Mesenchymal stem cell (in vitro differentiated cells and primary cell): Measurements from ENCODE around the gene MPP2.

Experiments used
- DNase-seq: peaks from one replicate; pipeline ENCODE4 v3.0.0-alpha.2; 2013
- H2AFZ ChIP-seq: one replicate; pipeline ENCODE4 v1.6.1; 2013; ENCODE audit warnings: low read depth, mild to moderate bottlenecking, control low read depth, inconsistent platforms, low read length, moderate library complexity
- H2AK5ac ChIP-seq: 2 replicates; pipeline ENCODE4 v1.6.1; 2013; ENCODE audit warnings: low read length, moderate library complexity, mild to moderate bottlenecking, inconsistent platforms; ENCODE audit not compliant: severe bottlenecking
- H2BK120ac ChIP-seq: one replicate; pipeline ENCODE4 v1.6.1; 2013; ENCODE audit warnings: low read depth, mild to moderate bottlenecking, inconsistent platforms, low read length, moderate library complexity
- H2BK12ac ChIP-seq, 2 experiments: one replicate each; pipeline ENCODE4 v1.6.1; 2013; ENCODE audit warnings: inconsistent platforms in 2 of 2, low read length in 2 of 2, mild to moderate bottlenecking in 2 of 2, moderate library complexity in 2 of 2, control low read depth in 1 of 2
- H2BK15ac ChIP-seq: one replicate; pipeline ENCODE4 v1.6.1; 2013; ENCODE audit warnings: mild to moderate bottlenecking, low read depth, inconsistent platforms; ENCODE audit not compliant: poor library complexity, severe bottlenecking
- H2BK5ac ChIP-seq: 2 replicates; pipeline ENCODE4 v1.6.1; 2013; ENCODE audit warnings: low read depth, mild to moderate bottlenecking, low read length, control low read depth, inconsistent platforms; ENCODE audit not compliant: poor library complexity, severe bottlenecking
- H3K14ac ChIP-seq, 2 experiments: one replicate each; pipeline ENCODE4 v1.6.1; 2013; ENCODE audit warnings: inconsistent platforms in 2 of 2, low read length in 2 of 2, control low read depth in 1 of 2, mild to moderate bottlenecking in 1 of 2, moderate library complexity in 1 of 2
- H3K18ac ChIP-seq, 2 experiments: one replicate each; pipeline ENCODE4 v1.6.1; 2013; ENCODE audit warnings: inconsistent platforms in 2 of 2, low read length in 2 of 2, control low read depth in 1 of 2, low read depth in 1 of 2, mild to moderate bottlenecking in 1 of 2
- H3K23ac ChIP-seq, 2 experiments: one replicate each; pipeline ENCODE4 v1.6.1; 2013; ENCODE audit warnings: inconsistent platforms in 2 of 2, low read length in 2 of 2, mild to moderate bottlenecking in 2 of 2, moderate library complexity in 2 of 2, control low read depth in 1 of 2
- H3K27ac ChIP-seq: 2 replicates; pipeline ENCODE4 v1.5.1; 2013; ENCODE audit warnings: mild to moderate bottlenecking, moderate library complexity, low read length, control low read depth, inconsistent platforms; ENCODE audit not compliant: poor library complexity, severe bottlenecking
- H3K27me3 ChIP-seq, 2 experiments: 2 replicates each; pipeline versions ENCODE4 v1.6.1 to v1.7.0; 2013; ENCODE audit warnings: low read length in 2 of 2, mild to moderate bottlenecking in 2 of 2, moderate library complexity in 2 of 2, control low read depth in 1 of 2, inconsistent platforms in 1 of 2; ENCODE audit not compliant: control insufficient read depth in 1 of 2, insufficient read depth in 1 of 2
- H3K36me3 ChIP-seq, 2 experiments: 2 replicates each; pipeline versions ENCODE4 v1.6.1 to v1.7.0; 2013; ENCODE audit warnings: low read length in 2 of 2, control low read depth in 1 of 2, inconsistent platforms in 1 of 2, low read depth in 1 of 2, mild to moderate bottlenecking in 1 of 2; ENCODE audit not compliant: insufficient read depth in 2 of 2, control insufficient read depth in 1 of 2
- H3K4ac ChIP-seq, 2 experiments: one replicate each; pipeline ENCODE4 v1.6.1; 2013; ENCODE audit warnings: inconsistent platforms in 2 of 2, low read length in 2 of 2, mild to moderate bottlenecking in 2 of 2, moderate library complexity in 2 of 2, control low read depth in 1 of 2, low read depth in 1 of 2
- H3K4me1 ChIP-seq: 2 replicates; pipeline ENCODE4 v1.6.1; 2013; ENCODE audit warnings: low read depth, low read length, control low read depth; ENCODE audit not compliant: control insufficient read depth, insufficient read depth
- H3K4me2 ChIP-seq: 2 replicates; pipeline ENCODE4 v1.6.1; 2013; ENCODE audit warnings: low read length, mild to moderate bottlenecking, inconsistent platforms; ENCODE audit not compliant: poor library complexity, severe bottlenecking
- H3K4me3 ChIP-seq, 2 experiments: 2 replicates each; pipeline versions ENCODE4 v1.5.1 to v1.7.0; 2013; ENCODE audit warnings: low read length in 2 of 2, mild to moderate bottlenecking in 2 of 2, control low read depth in 1 of 2, low read depth in 1 of 2; ENCODE audit not compliant: insufficient read depth in 1 of 2
- H3K79me1 ChIP-seq: replicated peaks from 2 replicates; pipeline ENCODE4 v1.6.1; 2013; ENCODE audit warnings: mild to moderate bottlenecking, control low read depth, low read length, inconsistent platforms; ENCODE audit not compliant: poor library complexity, severe bottlenecking
- H3K9ac ChIP-seq: 2 replicates; pipeline ENCODE4 v1.7.0; 2013; ENCODE audit warnings: mild to moderate bottlenecking, low read length, moderate library complexity
- H3K9me3 ChIP-seq: 2 replicates; pipeline ENCODE4 v1.7.0; 2013; ENCODE audit warnings: mild to moderate bottlenecking, low read length; ENCODE audit not compliant: control insufficient read depth
- H4K8ac ChIP-seq: one replicate; pipeline ENCODE4 v1.6.1; 2013; ENCODE audit warnings: inconsistent platforms, mild to moderate bottlenecking, low read length, moderate library complexity
- H4K91ac ChIP-seq: one replicate; pipeline ENCODE4 v1.6.1; 2013; ENCODE audit warnings: mild to moderate bottlenecking, low read length, inconsistent platforms
- WGBS: methylation state at CpG from one replicate; pipeline ENCODE4 v1.1.7; 2013; ENCODE audit warnings: mixed read lengths; 5-methylcytosine and 5-hydroxymethylcytosine counted together

Gene MPP2

DNA sequence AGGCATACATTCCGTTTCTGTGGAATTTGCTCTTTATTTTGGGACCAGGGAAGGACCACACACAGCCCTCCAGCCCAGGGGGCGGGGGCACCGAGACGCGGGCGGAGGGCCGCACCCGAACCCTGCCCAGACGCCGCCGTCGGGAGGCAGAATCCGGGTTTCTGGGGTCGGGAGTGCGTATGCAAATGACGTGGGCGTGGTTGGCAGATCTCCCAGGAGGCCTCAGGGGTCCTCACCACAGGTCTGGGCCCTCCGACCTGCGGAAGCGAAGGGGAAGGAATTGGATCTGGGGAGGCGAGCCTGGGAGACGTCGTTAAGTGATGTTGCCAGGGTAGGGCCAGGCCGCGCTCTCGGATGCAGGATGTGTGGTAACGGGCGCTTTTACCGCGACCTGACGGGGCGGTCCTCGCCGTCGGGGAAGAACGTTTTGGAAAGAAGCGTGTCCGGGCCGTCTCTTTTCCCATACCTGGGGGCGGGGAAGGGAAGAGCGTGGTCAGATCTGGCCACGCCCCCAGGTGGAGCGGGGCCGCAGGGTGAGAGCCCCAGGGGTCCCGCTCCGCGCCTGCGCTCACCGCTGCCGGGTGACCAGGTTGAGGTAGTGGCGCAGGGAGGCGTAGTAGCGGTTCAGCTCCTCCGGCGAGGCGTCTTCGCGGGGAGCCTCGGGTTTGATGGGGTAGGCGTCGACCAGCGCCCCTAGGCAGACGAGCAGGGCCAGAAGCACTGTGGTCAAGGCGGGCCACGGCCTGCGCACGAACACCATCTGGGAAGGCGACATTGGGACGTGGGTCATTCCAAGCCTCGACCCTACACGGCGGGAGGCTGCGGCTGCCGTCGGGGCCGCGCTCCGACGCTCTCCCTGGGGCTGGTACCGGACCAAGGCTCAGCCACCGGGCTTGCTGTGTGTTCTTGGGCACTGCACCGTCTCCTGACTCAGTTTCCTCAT lies 45.7 kb upstream of the MPP2 start:
- no peak overlapping the region for H4K8ac ChIP-seq
- H2AFZ ChIP-seq: no peak overlapping the region
- no peaks in the 10 kb centered on the region for H3K79me1 ChIP-seq
- no peak overlapping the region for H3K4me2 ChIP-seq
- H2AK5ac ChIP-seq: no peak overlapping the region
- no peak overlapping the region for H3K9ac ChIP-seq
- no peak overlapping the region for H3K4ac ChIP-seq
- peaks cover 11% of the 10 kb centered on the region for H3K4me1 ChIP-seq
- peak overlapping the region; percentile 64 for H2BK15ac ChIP-seq
- H2BK120ac ChIP-seq: no peak overlapping the region
- H3K36me3 ChIP-seq: peaks cover 0 to 7% of the 10 kb centered on the region in 2 experiments
- H3K27me3 ChIP-seq: peaks cover 59 to 69% of the 10 kb centered on the region in 2 experiments
- H3K27ac ChIP-seq: no peak overlapping the region
- H2BK12ac ChIP-seq: no peak overlapping the region
- H2BK5ac ChIP-seq: no peak overlapping the region
- DNase-seq: no peak
- H4K91ac ChIP-seq: no peak overlapping the region
- 8% methylated on average over 81 of the region's 82 CpGs for WGBS
- H3K18ac ChIP-seq: no peak overlapping the region
- no peak overlapping the region for H3K14ac ChIP-seq
- H3K9me3 ChIP-seq: no peaks in the 10 kb centered on the region
- H3K23ac ChIP-seq: no peak overlapping the region
- H3K4me3 ChIP-seq: peak overlapping the region; percentile 6 to 30

DNA sequence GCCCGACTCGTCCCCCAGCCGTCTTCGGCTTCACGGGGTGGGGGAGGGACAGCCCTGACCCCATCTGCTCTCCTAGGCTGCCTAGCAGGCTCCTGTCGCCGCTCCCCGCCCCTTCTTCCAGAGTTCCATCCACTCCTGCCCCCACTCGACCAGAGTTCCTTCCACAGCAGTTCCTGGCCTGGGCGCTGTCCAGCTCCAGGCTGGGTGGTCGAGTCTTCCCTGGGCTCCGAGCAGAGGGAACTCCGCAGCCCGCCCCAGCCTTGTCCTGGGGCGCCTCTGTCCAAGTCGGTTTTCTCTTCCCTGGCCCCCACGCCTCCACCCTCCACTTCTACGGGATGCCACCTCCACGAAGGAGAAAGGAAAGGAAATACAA lies 45.0 kb upstream of the MPP2 start:
- Histone ChIP-seq H3K4me3 (peak overlapping the region in 1 of 2 experiments; percentile 6), H4K91ac (no peak overlapping the region), H3K9ac (no peak overlapping the region), H3K4ac (no peak overlapping the region), H3K4me1 (peaks cover 11% of the 10 kb centered on the region), H3K27ac (no peak overlapping the region), H3K79me1 (no peaks in the 10 kb centered on the region), H2AFZ (no peak overlapping the region), H2BK120ac (no peak overlapping the region), H2BK5ac (no peak overlapping the region), H2AK5ac (no peak overlapping the region), H2BK15ac (no peak overlapping the region), H3K4me2 (no peak overlapping the region), H3K23ac (no peak overlapping the region), H3K9me3 (no peaks in the 10 kb centered on the region), H3K27me3 (peaks cover 59 to 69% of the 10 kb centered on the region in 2 experiments), H3K36me3 (peaks cover 0 to 7% of the 10 kb centered on the region in 2 experiments), H4K8ac (no peak overlapping the region), H3K18ac (no peak overlapping the region), H3K14ac (no peak overlapping the region), H2BK12ac (no peak overlapping the region)
- DNase-seq: peak; percentile 23
- WGBS: 1% methylated on average over 14 of the region's 19 CpGs

DNA sequence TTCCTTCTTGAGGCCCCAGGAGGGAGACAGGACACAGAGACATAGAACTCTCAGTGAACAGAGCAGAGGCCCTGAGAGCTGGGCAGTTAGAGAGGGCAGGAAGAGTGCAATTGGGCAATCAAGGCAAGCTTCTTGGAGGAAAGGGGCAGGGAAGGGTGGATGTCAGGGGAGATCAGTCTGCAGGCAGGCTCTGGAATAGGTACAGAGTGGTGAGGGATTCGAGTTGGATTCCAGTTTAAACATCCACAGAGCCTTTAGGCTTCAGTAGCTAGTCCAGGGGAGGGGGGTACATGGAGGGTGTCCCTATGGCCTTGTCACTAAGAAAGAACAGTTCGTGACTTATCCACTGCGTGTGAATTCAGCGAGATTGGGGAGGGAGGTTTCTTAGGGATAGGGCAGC lies 44.4 kb upstream of the MPP2 start:
- Histone ChIP-seq H4K91ac (no peak overlapping the region), H3K4me2 (no peak overlapping the region), H2BK15ac (no peak overlapping the region), H3K9me3 (no peaks in the 10 kb centered on the region), H3K27ac (no peak overlapping the region), H3K9ac (no peak overlapping the region), H2AK5ac (no peak overlapping the region), H2BK12ac (no peak overlapping the region), H3K14ac (no peak overlapping the region), H2BK5ac (no peak overlapping the region), H3K4ac (no peak overlapping the region), H3K27me3 (peaks cover 59 to 69% of the 10 kb centered on the region in 2 experiments), H2BK120ac (no peak overlapping the region), H3K4me3 (no peak overlapping the region), H3K18ac (no peak overlapping the region), H2AFZ (no peak overlapping the region), H3K79me1 (no peaks in the 10 kb centered on the region), H3K36me3 (peaks cover 0 to 7% of the 10 kb centered on the region in 2 experiments), H3K23ac (no peak overlapping the region), H4K8ac (no peak overlapping the region), H3K4me1 (peaks cover 11% of the 10 kb centered on the region)
- 59% methylated on average over 4 of the region's 4 CpGs for WGBS
- no peak for DNase-seq

DNA sequence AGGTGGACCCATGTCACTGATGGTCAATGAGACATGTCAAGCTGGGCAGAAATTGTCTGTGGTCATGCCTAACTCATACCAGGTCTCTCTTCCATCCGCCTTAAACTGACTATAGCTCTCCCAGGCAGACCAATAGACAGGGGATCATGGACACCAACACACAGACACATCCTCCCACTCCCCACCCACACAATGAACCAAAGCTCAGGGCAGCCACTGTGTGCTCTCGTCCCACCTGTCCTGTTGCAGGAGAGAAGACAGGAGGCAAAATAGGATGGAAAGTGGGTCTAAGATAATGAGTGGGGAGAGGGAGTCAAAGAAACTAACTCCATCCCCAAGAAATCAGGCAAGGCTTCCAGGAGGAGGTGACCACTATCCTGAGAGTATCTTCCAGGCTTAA lies 43.2 kb upstream of the MPP2 start:
- Histone ChIP-seq H2AK5ac (no peak overlapping the region), H3K36me3 (peaks cover 0 to 7% of the 10 kb centered on the region in 2 experiments), H3K4me1 (peaks cover 11% of the 10 kb centered on the region), H3K18ac (no peak overlapping the region), H2BK5ac (no peak overlapping the region), H3K23ac (no peak overlapping the region), H3K14ac (no peak overlapping the region), H2BK12ac (no peak overlapping the region), H3K27ac (no peak overlapping the region), H4K8ac (no peak overlapping the region), H3K9me3 (no peaks in the 10 kb centered on the region), H3K27me3 (peaks cover 56 to 61% of the 10 kb centered on the region in 2 experiments), H2BK15ac (no peak overlapping the region), H3K4ac (no peak overlapping the region), H3K79me1 (no peaks in the 10 kb centered on the region), H3K4me2 (no peak overlapping the region), H3K9ac (no peak overlapping the region), H4K91ac (peak overlapping the region; percentile 20), H2AFZ (no peak overlapping the region), H3K4me3 (no peak overlapping the region), H2BK120ac (no peak overlapping the region)
- DNase-seq: no peak
- 100% methylated on average over 1 of the region's 2 CpGs for WGBS
